ENCODE measurements around the gene ALG9. TPM values are rescaled to one million over a fixed set of nuclear protein-coding genes. Genes with fewer than 3 reads are reported as not detected.

The ALG9 gene
- total RNA-seq, 1 experiment from 2014 or later = 19.7 TPM

DNA sequence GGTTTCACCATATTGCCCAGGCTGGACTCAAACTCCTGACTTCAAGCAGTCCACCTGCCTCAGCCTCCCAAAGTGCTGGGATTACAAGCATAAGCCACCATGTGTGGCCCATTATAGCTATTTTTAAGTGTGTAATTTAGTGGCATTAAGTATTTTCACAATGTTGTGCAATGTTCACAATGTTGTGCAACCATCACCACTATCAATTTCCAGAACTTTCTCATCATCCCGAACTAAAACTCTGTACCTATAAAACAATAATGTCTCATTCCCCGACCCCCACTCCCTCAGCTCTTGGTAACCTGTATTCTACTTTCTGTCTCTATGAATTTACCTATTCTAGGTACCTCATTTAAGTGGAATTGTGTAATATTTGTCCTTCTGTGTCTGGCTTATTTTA is 15.5 kb upstream of the ALG9 start:
- H3K9me3 Mint-ChIP-seq = peaks cover 4% of the 10 kb centered on the region; the same call in 1 of the 2 replicates
- H3K4me3 Mint-ChIP-seq = no peak overlapping the region
- no peaks in the 10 kb centered on the region for H3K4me1 Mint-ChIP-seq
- H3K27ac Mint-ChIP-seq = no peak overlapping the region
- POLR2A ChIA-PET = no interaction called here
- ATAC-seq (no peak), DNase-seq (ENCODE audit: low spot score) (no peak)
- no peaks in the 10 kb centered on the region for H3K27me3 Mint-ChIP-seq (ENCODE audit: low read depth)
- TF ChIP-seq SMAD4 (CRISPR knock-in tag; IDR thresholded peaks at IDR 0.05) (no peak), FOXP1 (CRISPR knock-in tag; IDR thresholded peaks at IDR 0.05; ENCODE audit: borderline replicate concordance) (no peak), RELA (CRISPR knock-in tag; IDR thresholded peaks at IDR 0.05; ENCODE audit: borderline replicate concordance) (no peak), ETV6 (CRISPR knock-in tag; IDR thresholded peaks at IDR 0.05) (no peak), HMGA2 (CRISPR knock-in tag; IDR thresholded peaks at IDR 0.05) (no peak), NFATC4 (CRISPR knock-in tag; IDR thresholded peaks at IDR 0.05) (no peak), SMAD3 (CRISPR knock-in tag; IDR thresholded peaks at IDR 0.05; ENCODE audit: borderline replicate concordance) (no peak), TP53 (CRISPR knock-in tag; IDR thresholded peaks at IDR 0.05) (no peak), ZNF423 (CRISPR knock-in tag; IDR thresholded peaks at IDR 0.05) (no peak), ZNF317 (CRISPR knock-in tag; IDR thresholded peaks at IDR 0.05; ENCODE audit: borderline replicate concordance, low read depth) (no peak), CREM (CRISPR knock-in tag; IDR thresholded peaks at IDR 0.05) (no peak), ELF4 (CRISPR knock-in tag; IDR thresholded peaks at IDR 0.05; ENCODE audit: low read depth) (no peak)
- TF ChIP-seq, protein P1, sequence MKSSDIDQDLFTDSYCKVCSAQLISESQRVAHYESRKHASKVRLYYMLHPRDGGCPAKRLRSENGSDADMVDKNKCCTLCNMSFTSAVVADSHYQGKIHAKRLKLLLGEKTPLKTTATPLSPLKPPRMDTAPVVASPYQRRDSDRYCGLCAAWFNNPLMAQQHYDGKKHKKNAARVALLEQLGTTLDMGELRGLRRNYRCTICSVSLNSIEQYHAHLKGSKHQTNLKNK (CRISPR knock-in tag; IDR thresholded peaks at IDR 0.05) = no peak
- TF ChIP-seq, protein P2, sequence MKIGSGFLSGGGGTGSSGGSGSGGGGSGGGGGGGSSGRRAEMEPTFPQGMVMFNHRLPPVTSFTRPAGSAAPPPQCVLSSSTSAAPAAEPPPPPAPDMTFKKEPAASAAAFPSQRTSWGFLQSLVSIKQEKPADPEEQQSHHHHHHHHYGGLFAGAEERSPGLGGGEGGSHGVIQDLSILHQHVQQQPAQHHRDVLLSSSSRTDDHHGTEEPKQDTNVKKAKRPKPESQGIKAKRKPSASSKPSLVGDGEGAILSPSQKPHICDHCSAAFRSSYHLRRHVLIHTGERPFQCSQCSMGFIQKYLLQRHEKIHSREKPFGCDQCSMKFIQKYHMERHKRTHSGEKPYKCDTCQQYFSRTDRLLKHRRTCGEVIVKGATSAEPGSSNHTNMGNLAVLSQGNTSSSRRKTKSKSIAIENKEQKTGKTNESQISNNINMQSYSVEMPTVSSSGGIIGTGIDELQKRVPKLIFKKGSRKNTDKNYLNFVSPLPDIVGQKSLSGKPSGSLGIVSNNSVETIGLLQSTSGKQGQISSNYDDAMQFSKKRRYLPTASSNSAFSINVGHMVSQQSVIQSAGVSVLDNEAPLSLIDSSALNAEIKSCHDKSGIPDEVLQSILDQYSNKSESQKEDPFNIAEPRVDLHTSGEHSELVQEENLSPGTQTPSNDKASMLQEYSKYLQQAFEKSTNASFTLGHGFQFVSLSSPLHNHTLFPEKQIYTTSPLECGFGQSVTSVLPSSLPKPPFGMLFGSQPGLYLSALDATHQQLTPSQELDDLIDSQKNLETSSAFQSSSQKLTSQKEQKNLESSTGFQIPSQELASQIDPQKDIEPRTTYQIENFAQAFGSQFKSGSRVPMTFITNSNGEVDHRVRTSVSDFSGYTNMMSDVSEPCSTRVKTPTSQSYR (CRISPR knock-in tag; IDR thresholded peaks at IDR 0.05) = no peak
- TF ChIP-seq, protein P3, sequence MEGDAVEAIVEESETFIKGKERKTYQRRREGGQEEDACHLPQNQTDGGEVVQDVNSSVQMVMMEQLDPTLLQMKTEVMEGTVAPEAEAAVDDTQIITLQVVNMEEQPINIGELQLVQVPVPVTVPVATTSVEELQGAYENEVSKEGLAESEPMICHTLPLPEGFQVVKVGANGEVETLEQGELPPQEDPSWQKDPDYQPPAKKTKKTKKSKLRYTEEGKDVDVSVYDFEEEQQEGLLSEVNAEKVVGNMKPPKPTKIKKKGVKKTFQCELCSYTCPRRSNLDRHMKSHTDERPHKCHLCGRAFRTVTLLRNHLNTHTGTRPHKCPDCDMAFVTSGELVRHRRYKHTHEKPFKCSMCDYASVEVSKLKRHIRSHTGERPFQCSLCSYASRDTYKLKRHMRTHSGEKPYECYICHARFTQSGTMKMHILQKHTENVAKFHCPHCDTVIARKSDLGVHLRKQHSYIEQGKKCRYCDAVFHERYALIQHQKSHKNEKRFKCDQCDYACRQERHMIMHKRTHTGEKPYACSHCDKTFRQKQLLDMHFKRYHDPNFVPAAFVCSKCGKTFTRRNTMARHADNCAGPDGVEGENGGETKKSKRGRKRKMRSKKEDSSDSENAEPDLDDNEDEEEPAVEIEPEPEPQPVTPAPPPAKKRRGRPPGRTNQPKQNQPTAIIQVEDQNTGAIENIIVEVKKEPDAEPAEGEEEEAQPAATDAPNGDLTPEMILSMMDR (IDR thresholded peaks at IDR 0.05) = no peak
- TF ChIP-seq, protein P4, sequence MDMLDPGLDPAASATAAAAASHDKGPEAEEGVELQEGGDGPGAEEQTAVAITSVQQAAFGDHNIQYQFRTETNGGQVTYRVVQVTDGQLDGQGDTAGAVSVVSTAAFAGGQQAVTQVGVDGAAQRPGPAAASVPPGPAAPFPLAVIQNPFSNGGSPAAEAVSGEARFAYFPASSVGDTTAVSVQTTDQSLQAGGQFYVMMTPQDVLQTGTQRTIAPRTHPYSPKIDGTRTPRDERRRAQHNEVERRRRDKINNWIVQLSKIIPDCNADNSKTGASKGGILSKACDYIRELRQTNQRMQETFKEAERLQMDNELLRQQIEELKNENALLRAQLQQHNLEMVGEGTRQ (CRISPR knock-in tag; IDR thresholded peaks at IDR 0.05) = no peak
- CTCF ChIA-PET = interaction anchor here (1.5 kb wide), 1 partner anchor 300 kb away, joined by 3 read pairs; no protein-coding TSS in a partner anchor
- no peaks in the 10 kb centered on the region for H3K36me3 Mint-ChIP-seq

DNA sequence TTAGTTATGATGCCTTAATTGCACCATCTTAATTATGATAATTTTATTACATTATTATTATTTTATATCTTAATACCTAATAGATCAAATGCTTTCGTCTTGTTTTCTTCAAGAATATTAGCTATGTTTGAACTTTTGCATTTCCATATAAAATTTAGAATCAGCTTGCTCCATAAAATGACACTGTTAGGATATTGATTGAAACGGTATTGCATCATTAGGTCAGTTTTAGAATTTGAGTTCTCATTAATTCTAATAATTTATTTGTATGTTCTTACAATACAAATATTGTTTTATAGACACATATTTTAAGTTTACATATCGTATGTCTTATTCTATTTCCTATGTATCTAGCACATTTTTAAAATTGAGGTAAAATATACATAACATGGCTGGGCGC is 14.7 kb upstream of the ALG9 start:
- Mint-ChIP-seq H3K4me3 (no peak overlapping the region), H3K27me3 (ENCODE audit: low read depth) (no peaks in the 10 kb centered on the region)
- TF ChIP-seq RORB (CRISPR knock-in tag; IDR thresholded peaks at IDR 0.05) (no peak), ZNF232 (CRISPR knock-in tag; IDR thresholded peaks at IDR 0.05) (no peak), ESRRA (CRISPR knock-in tag; IDR thresholded peaks at IDR 0.05; ENCODE audit: borderline replicate concordance) (no peak), TP53 (CRISPR knock-in tag; IDR thresholded peaks at IDR 0.05) (no peak), NR3C1 (CRISPR knock-in tag; conservative IDR thresholded peaks at IDR 0.05; ENCODE audit: low read depth) (no peak), ZNF138 (CRISPR knock-in tag; conservative IDR thresholded peaks at IDR 0.05) (no peak), NR1H2 (CRISPR knock-in tag; IDR thresholded peaks at IDR 0.05) (no peak), GABPB1 (CRISPR knock-in tag; IDR thresholded peaks at IDR 0.05) (no peak), NFYB (CRISPR knock-in tag; conservative IDR thresholded peaks at IDR 0.05; ENCODE audit: low read depth) (no peak), CBFB (CRISPR knock-in tag; IDR thresholded peaks at IDR 0.05; ENCODE audit: low read depth) (no peak), IRF2 (CRISPR knock-in tag; IDR thresholded peaks at IDR 0.05; ENCODE audit: borderline replicate concordance, low read depth) (no peak), ZNF317 (CRISPR knock-in tag; IDR thresholded peaks at IDR 0.05; ENCODE audit: borderline replicate concordance, low read depth) (no peak)
- TF ChIP-seq, protein P5, sequence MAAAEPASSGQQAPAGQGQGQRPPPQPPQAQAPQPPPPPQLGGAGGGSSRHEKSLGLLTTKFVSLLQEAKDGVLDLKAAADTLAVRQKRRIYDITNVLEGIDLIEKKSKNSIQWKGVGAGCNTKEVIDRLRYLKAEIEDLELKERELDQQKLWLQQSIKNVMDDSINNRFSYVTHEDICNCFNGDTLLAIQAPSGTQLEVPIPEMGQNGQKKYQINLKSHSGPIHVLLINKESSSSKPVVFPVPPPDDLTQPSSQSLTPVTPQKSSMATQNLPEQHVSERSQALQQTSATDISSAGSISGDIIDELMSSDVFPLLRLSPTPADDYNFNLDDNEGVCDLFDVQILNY (CRISPR knock-in tag; IDR thresholded peaks at IDR 0.05) = no peak
- TF ChIP-seq, protein P6, sequence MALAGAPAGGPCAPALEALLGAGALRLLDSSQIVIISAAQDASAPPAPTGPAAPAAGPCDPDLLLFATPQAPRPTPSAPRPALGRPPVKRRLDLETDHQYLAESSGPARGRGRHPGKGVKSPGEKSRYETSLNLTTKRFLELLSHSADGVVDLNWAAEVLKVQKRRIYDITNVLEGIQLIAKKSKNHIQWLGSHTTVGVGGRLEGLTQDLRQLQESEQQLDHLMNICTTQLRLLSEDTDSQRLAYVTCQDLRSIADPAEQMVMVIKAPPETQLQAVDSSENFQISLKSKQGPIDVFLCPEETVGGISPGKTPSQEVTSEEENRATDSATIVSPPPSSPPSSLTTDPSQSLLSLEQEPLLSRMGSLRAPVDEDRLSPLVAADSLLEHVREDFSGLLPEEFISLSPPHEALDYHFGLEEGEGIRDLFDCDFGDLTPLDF (CRISPR knock-in tag; IDR thresholded peaks at IDR 0.05) = no peak
- TF ChIP-seq, protein P7, sequence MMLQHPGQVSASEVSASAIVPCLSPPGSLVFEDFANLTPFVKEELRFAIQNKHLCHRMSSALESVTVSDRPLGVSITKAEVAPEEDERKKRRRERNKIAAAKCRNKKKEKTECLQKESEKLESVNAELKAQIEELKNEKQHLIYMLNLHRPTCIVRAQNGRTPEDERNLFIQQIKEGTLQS (CRISPR knock-in tag; conservative IDR thresholded peaks at IDR 0.05) = no peak

More for the DNA sequence above, 14.7 kb upstream of the ALG9 start:
- DNase-seq (ENCODE audit: low spot score) = no peak
- Mint-ChIP-seq H3K27ac (no peak overlapping the region), H3K9me3 (no peaks in the 10 kb centered on the region), H3K36me3 (no peaks in the 10 kb centered on the region), H3K4me1 (no peaks in the 10 kb centered on the region)
- no peak for ATAC-seq
- CTCF ChIA-PET = no interaction called here
- POLR2A ChIA-PET = interaction anchor here (0.9 kb wide), 1 partner anchor 91 kb away, joined by 6 read pairs; no protein-coding TSS in a partner anchor

All from WTC11 (cell line).